ENCODE data around the gene DOP1A.

DNA sequence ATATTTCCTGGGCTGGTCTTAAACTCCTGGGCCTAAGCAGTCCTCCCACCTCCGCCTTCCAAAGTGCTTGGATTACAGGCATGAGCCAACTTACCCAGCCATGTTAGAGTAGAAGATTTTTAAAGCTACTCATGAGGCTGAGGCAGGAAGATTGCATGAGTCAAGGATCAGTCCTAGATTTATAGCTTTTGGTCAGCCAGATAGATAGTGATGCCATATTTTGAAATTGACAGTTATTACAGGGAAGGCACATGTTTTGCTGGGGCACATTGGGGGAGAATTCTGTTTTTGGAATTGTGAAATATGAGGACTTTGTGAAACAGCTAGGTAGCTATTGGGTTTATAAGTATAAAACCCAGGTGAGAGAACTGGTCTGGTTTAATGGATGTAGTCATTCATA, 40.9 kb downstream of the DOP1A start:
- no peak for TF ChIP-seq TARDBP (IDR thresholded peaks at IDR 0.05)
- no peak for TF ChIP-seq ELF4 (IDR thresholded peaks at IDR 0.05)
- TF ChIP-seq SP1 (IDR thresholded peaks at IDR 0.05), result no peak
- TF ChIP-seq, protein P1, sequence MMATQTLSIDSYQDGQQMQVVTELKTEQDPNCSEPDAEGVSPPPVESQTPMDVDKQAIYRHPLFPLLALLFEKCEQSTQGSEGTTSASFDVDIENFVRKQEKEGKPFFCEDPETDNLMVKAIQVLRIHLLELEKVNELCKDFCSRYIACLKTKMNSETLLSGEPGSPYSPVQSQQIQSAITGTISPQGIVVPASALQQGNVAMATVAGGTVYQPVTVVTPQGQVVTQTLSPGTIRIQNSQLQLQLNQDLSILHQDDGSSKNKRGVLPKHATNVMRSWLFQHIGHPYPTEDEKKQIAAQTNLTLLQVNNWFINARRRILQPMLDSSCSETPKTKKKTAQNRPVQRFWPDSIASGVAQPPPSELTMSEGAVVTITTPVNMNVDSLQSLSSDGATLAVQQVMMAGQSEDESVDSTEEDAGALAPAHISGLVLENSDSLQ (IDR thresholded peaks at IDR 0.05), result no peak
- no peak for TF ChIP-seq LEF1 (IDR thresholded peaks at IDR 0.05; ENCODE audit: borderline replicate concordance)
- TF ChIP-seq CTBP1 (IDR thresholded peaks at IDR 0.05; ENCODE audit: borderline replicate concordance), result no peak
- TF ChIP-seq BHLHE40 (IDR thresholded peaks at IDR 0.05; ENCODE audit: borderline replicate concordance), result no peak
- TF ChIP-seq SUZ12 (IDR thresholded peaks at IDR 0.05), result no peak
- no peak for TF ChIP-seq FOXK2 (IDR thresholded peaks at IDR 0.05)
